Stomach (tissue), 4 donors: ENCODE data around the gene TRNT1.

Experiments used
- CTCF ChIP-seq, 7 experiments: fragments of 450-650 bp in 4 of 7; fragments of 200-600 bp in 3 of 7; sonication (generic) in 3 of 7; IDR thresholded peaks; one replicate each; pipeline ENCODE4 v1.5.1; 2016 to 2019; ENCODE audit warnings: antibody characterized with exemption in 7 of 7, control low read depth in 2 of 7, mild to moderate bottlenecking in 1 of 7
- EP300 ChIP-seq: sonication (generic); formaldehyde crosslinking; IDR thresholded peaks from one replicate; pipeline ENCODE4 v1.6.1; 2017; ENCODE audit warnings: antibody characterized with exemption
- POLR2A ChIP-seq, 4 donors: fragments of 450-650 bp; IDR thresholded peaks; one replicate each; pipeline ENCODE4 v1.6.1; 2016; ENCODE audit warnings: antibody characterized with exemption in 4 of 4, control low read depth in 2 of 4, mild to moderate bottlenecking in 1 of 4, moderate library complexity in 1 of 4

DNA sequence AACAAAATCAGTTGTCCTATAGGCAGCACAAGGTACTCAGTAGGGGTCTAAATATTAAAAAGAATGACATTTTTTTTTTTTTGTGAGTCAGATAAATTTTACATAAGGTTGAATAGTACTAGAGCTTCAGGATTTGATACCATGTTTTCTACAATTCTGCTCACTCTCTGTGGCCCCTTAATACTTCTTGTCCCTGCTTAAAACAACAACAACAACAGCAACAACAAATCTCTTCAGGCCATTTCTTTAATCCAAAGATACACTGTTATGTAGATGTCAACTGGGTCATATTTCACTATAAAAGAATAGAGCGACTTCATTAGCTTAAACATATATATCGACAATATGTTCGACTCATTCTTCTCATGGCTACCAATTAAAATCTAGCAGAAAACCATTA is 19.6 kb upstream of the TRNT1 start:
- TF ChIP-seq EP300 (no peak), CTCF (IDR thresholded peaks at IDR 0.05) (no peak), POLR2A (IDR thresholded peaks at IDR 0.05) (no peak)
